Tibial nerve (tissue), 4 donors: ENCODE measurements around the gene RTL1. TPM values are rescaled to one million over a fixed set of nuclear protein-coding genes. Genes with fewer than 3 reads are reported as not detected.

Experiments
- DNase-seq, 2 donors: peaks; one replicate each; pipeline ENCODE4 v3.0.0-alpha.2; 2019; ENCODE audit warnings: low spot score in 2 of 2
- H3K27ac ChIP-seq, 4 donors: fragments of 200-600 bp; sonication (generic) in 3 of 4; one replicate each; pipeline ENCODE4 v1.5.1; 2017 to 2019; ENCODE audit warnings: mild to moderate bottlenecking in 1 of 4
- H3K27me3 ChIP-seq, 2 donors: fragments of 200-600 bp; sonication (generic) in 1 of 2; one replicate each; pipeline versions ENCODE4 v1.5.1 to v1.6.0; 2017 to 2019
- H3K36me3 ChIP-seq, 3 donors: fragments of 200-600 bp; sonication (generic); one replicate each; pipeline ENCODE4 v1.5.1; 2018 to 2019
- H3K4me1 ChIP-seq, 4 donors: fragments of 200-600 bp; sonication (generic) in 3 of 4; one replicate each; pipeline ENCODE4 v1.5.1; 2017 to 2019
- H3K4me3 ChIP-seq, 4 donors: fragments of 200-600 bp; sonication (generic) in 3 of 4; one replicate each; pipeline ENCODE4 v1.5.1; 2017 to 2019; ENCODE audit warnings: mild to moderate bottlenecking in 1 of 4, moderate library complexity in 1 of 4
- H3K9me3 ChIP-seq, 4 donors: fragments of 200-600 bp; sonication (generic) in 3 of 4; one replicate each; pipeline ENCODE4 v1.5.1; 2017 to 2019
- EP300 ChIP-seq, 2 donors: sonication (generic); formaldehyde crosslinking; IDR thresholded peaks; one replicate each; pipeline ENCODE4 v1.6.1; 2017; ENCODE audit warnings: antibody characterized with exemption in 2 of 2, mild to moderate bottlenecking in 1 of 2
- POLR2A ChIP-seq, 2 donors: fragments of 450-650 bp; IDR thresholded peaks; one replicate each; pipeline ENCODE4 v1.6.1; 2017; ENCODE audit warnings: antibody characterized with exemption in 2 of 2, mild to moderate bottlenecking in 2 of 2, moderate library complexity in 2 of 2
- WGBS, 2 donors: methylation state at CpG; one replicate each; pipeline ENCODE4 v1.1.5; 2018; 5-methylcytosine and 5-hydroxymethylcytosine counted together
- total RNA-seq, 4 donors: library from RNA; depleted of rRNA; stranded (reverse); fragments of >200 nt; gene quantifications; one replicate each; pipeline ENCODE4 v1.1.0, GENCODE V29; 2016
- TF ChIP-seq, protein P1 (sequence below), 5 experiments: fragments of 200-600 bp in 3 of 5; fragments of 450-650 bp in 2 of 5; sonication (generic) in 3 of 5; IDR thresholded peaks; one replicate each; pipeline ENCODE4 v1.5.1; 2016 to 2019; ENCODE audit warnings: antibody characterized with exemption in 5 of 5, mild to moderate bottlenecking in 3 of 5, moderate library complexity in 2 of 5

The RTL1 gene
- total RNA-seq, 4 donors from 2014 or later: not detected

GRCh38 chr14:100885617-100886016 is 17.9 kb downstream of the RTL1 start:
- DNase-seq: no peak
- H3K27ac ChIP-seq: no peak overlapping the region
- no peaks in the 10 kb centered on the region for H3K4me1 ChIP-seq
- H3K4me3 ChIP-seq: no peak overlapping the region
- 55 to 56% methylated on average over 5 of the region's 5 CpGs for WGBS, 2 donors
- H3K27me3 ChIP-seq: no peaks in the 10 kb centered on the region
- peaks cover 0 to 17% (median 0%) of the 10 kb centered on the region in 4 donors for H3K9me3 ChIP-seq
- no peak for TF ChIP-seq POLR2A (IDR thresholded peaks at IDR 0.05)
- TF ChIP-seq EP300 (IDR thresholded peaks at IDR 0.05): no peak
- TF ChIP-seq, protein P1, sequence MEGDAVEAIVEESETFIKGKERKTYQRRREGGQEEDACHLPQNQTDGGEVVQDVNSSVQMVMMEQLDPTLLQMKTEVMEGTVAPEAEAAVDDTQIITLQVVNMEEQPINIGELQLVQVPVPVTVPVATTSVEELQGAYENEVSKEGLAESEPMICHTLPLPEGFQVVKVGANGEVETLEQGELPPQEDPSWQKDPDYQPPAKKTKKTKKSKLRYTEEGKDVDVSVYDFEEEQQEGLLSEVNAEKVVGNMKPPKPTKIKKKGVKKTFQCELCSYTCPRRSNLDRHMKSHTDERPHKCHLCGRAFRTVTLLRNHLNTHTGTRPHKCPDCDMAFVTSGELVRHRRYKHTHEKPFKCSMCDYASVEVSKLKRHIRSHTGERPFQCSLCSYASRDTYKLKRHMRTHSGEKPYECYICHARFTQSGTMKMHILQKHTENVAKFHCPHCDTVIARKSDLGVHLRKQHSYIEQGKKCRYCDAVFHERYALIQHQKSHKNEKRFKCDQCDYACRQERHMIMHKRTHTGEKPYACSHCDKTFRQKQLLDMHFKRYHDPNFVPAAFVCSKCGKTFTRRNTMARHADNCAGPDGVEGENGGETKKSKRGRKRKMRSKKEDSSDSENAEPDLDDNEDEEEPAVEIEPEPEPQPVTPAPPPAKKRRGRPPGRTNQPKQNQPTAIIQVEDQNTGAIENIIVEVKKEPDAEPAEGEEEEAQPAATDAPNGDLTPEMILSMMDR (IDR thresholded peaks at IDR 0.05): no peak
- H3K36me3 ChIP-seq: peaks cover 0 to 27% (median 0%) of the 10 kb centered on the region in 3 donors

- H3K9me3 ChIP-seq: peaks cover 0 to 17% (median 0%) of the 10 kb centered on the region in 4 donors
- no peak for DNase-seq
- 51 to 81% methylated on average over 2 of the region's 2 CpGs for WGBS, 2 donors
Measured at GRCh38 chr14:100885196-100885595, 18.3 kb downstream of the RTL1 start.

GRCh38 chr14:100884456-100884855 is 19.1 kb downstream of the RTL1 start:
- H3K27me3 ChIP-seq: no peaks in the 10 kb centered on the region
- H3K4me1 ChIP-seq: no peaks in the 10 kb centered on the region
- WGBS, 2 donors: 89 to 94% methylated on average over 13 of the region's 13 CpGs
- peaks cover 0 to 17% (median 0%) of the 10 kb centered on the region in 4 donors for H3K9me3 ChIP-seq
- peaks cover 0 to 27% (median 0%) of the 10 kb centered on the region in 3 donors for H3K36me3 ChIP-seq
- H3K27ac ChIP-seq: no peak overlapping the region
- TF ChIP-seq, protein P1 (IDR thresholded peaks at IDR 0.05): no peak
- TF ChIP-seq POLR2A (IDR thresholded peaks at IDR 0.05) (no peak), EP300 (IDR thresholded peaks at IDR 0.05) (no peak)
- no peak for DNase-seq
- no peak overlapping the region for H3K4me3 ChIP-seq

More at GRCh38 chr14:100885196-100885595, 18.3 kb downstream of the RTL1 start:
- Histone ChIP-seq H3K4me3 (no peak overlapping the region), H3K36me3 (peaks cover 0 to 27% (median 0%) of the 10 kb centered on the region in 3 donors), H3K4me1 (no peaks in the 10 kb centered on the region), H3K27me3 (no peaks in the 10 kb centered on the region), H3K27ac (no peak overlapping the region)
- no peak for TF ChIP-seq EP300 (IDR thresholded peaks at IDR 0.05)
- TF ChIP-seq, protein P1 (IDR thresholded peaks at IDR 0.05): no peak
- TF ChIP-seq POLR2A (IDR thresholded peaks at IDR 0.05): no peak

DNA sequence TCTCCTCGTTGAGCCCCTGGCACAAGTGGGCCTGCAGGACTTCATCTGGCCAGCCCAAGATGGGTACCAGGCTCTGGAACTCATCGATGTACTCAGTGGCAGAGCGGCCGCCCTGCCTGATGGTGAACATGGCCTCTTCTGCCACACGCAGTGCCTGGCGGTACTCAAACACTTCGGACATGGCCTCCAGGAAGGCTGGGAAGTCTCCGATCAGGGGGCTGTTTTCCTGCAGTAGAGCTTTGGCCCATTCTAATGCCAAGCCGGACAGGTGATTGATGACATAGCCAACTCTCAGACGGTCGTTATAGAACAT is 19.8 kb downstream of the RTL1 start:
- 97 to 98% methylated on average over 10 to 11 of the region's 11 CpGs for WGBS, 2 donors
- H3K4me1 ChIP-seq: no peaks in the 10 kb centered on the region
- H3K36me3 ChIP-seq: peaks cover 0 to 27% (median 0%) of the 10 kb centered on the region in 3 donors
- H3K4me3 ChIP-seq: no peak overlapping the region
- TF ChIP-seq EP300 (IDR thresholded peaks at IDR 0.05): no peak
- TF ChIP-seq, protein P1 (IDR thresholded peaks at IDR 0.05): no peak
- no peak for TF ChIP-seq POLR2A (IDR thresholded peaks at IDR 0.05)
- no peak overlapping the region for H3K27ac ChIP-seq
- no peaks in the 10 kb centered on the region for H3K27me3 ChIP-seq
- no peak for DNase-seq
- peaks cover 0 to 17% (median 0%) of the 10 kb centered on the region in 4 donors for H3K9me3 ChIP-seq

DNA sequence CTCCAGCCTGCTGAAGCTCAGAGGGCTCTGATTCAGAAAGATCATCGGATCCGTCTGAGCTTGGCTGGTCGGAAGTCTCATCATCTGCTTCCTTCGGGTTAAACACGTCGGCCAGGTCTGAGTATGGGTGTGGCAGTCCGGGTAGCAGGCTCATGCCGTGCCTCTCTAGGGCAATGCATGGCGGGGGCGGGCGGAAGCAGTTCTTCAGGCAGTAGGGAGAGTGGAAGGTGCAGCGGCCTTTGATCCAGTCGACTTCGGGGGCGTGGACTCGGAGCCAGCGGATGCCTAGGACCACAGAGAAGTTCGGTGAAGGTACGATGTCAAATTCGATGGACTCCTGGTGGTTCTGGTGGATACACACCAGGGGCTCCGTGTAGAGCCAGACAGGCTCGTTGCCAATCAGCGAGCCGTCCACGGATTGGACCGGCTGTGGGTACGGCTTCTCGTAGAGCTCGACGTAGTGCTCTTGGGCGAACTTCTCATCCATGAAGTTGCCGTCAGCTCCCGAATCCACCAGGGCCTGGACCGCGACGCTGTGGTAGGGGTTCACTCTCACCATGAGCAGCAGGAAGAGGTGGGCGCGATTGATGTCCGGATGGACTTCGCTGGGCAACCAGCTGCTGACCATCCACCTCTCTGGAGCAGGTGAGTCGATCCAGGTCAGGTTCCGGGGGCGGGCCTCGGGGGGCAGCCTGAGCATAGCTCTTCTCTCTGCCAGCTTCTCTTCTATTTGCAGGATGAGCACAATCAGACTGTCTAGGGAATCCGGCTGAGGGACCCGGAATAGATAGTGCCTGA is 20.3 kb downstream of the RTL1 start:
- no peaks in the 10 kb centered on the region for H3K27me3 ChIP-seq
- peaks cover 0 to 27% (median 0%) of the 10 kb centered on the region in 3 donors for H3K36me3 ChIP-seq
- no peak overlapping the region for H3K27ac ChIP-seq
- peaks cover 0 to 17% (median 0%) of the 10 kb centered on the region in 4 donors for H3K9me3 ChIP-seq
- DNase-seq: no peak
- WGBS, 2 donors: 95 to 96% methylated on average over 43 to 45 of the region's 46 CpGs
- no peaks in the 10 kb centered on the region for H3K4me1 ChIP-seq
- no peak overlapping the region for H3K4me3 ChIP-seq
- no peak for TF ChIP-seq EP300 (IDR thresholded peaks at IDR 0.05)
- TF ChIP-seq, protein P1 (IDR thresholded peaks at IDR 0.05): no peak
- TF ChIP-seq POLR2A (IDR thresholded peaks at IDR 0.05): no peak
